Kidney tubule cell (primary cell): ENCODE data around the gene H2AZ2.

Experiments
- DNase-seq: peaks from one replicate; pipeline ENCODE4 v3.0.0-alpha.2; 2018; ENCODE audit warnings: low spot score

H2AZ2 gene

DNA sequence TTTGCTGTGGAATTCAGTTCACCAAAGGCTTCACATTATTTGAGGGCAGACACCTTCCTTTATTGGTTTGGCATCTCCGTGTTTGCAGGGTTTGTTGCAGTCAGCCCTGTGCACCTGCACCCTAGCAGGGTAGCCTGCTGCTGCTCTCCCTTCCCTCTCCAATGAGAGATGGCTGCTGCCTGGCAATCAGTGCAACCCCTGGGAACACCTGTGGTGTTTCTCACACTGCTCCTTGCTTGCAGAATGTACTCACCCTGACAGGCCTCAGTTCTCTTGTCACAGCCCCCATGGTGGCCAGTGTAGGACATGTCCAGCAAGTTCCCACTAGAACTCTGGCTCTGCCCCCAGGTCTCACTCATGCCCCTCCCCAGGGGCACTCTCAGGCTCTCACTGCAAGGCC lies 63.5 kb downstream of the H2AZ2 start:
- no peak for DNase-seq

DNA sequence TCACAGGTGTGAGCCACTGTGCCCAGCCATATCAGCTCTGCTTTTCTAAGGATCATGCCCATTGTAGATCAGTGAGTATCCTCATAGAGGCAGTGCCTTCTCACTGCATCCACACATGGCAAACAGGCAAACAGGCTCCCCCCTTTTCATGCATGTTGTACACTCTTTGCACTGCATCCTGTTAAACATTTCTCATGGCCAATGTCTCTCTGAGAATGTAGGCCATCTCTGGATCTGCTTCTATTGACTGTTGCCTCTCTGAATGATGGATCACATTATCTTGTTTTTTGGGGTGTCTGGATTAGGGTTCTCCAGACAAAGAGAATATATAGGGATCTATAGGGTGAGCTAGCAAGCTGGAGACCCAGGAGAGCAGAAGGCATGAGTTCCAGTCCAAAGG lies 64.5 kb downstream of the H2AZ2 start:
- no peak for DNase-seq

DNA sequence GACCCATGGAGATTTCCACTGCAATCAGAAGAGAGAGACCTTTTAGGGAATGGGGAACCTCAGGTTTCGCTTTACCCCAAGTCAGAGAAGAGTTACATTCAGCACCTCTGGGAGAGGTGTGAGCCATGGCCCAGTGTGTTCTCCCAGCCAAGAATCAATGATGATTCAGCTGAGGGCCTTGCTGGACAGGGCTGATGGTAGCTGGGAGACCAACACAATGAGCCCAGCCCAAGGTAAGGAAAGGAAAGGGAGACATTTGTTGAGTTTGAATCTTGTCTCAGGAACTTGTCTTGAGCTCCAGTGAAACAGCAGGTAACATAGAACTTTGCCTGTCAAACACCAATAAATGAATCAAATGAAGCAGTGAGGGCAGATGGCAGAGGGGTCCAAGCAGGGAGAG lies 65.4 kb downstream of the H2AZ2 start:
- no peak for DNase-seq
